Measurements from ENCODE around the gene NCOR2. TPM values are rescaled to one million over a fixed set of nuclear protein-coding genes. Genes with fewer than 3 reads are reported as not detected.

Gene NCOR2
- total and polyA plus RNA-seq, 2 of the 8 experiments (the other 6 are each of a cell fraction or from before 2014, with no cell fraction given), result 14.8 to 275 TPM

- TF ChIP-seq CHD7 (IDR thresholded peaks at IDR 0.05; ENCODE audit: insufficient replicate concordance, low read length), result no peak
- TF ChIP-seq EGR1 (IDR thresholded peaks at IDR 0.05; ENCODE audit: borderline replicate concordance, low read depth, low read length), result no peak
- no peak for TF ChIP-seq MAFK (IDR thresholded peaks at IDR 0.05; ENCODE audit: low read depth, low read length)
Measured at GRCh38 chr12:124529565-124530276, 37.7 kb downstream of the NCOR2 start (continued).

Measured in H1 (cell line).